SK-N-SH (cell line): Measurements from ENCODE around the gene ACVRL1. TPM values are rescaled to one million over a fixed set of nuclear protein-coding genes. Genes with fewer than 3 reads are reported as not detected.

Experiments used
- CTCF ChIA-PET: fragments of 300-600, 350-600 bp; formaldehyde crosslinking; extraction: SDS; loops from one replicate; lab custom pipeline; 2021; lab: Yijun Ruan, JAX
- POLR2A ChIA-PET: fragments of 350-600 bp; sonication (Branson Sonifier 250); formaldehyde crosslinking; extraction: SDS; loops from one replicate; lab custom pipeline; 2020; ENCODE audit warnings: antibody characterized with exemption, inconsistent platforms; lab: Yijun Ruan, JAX
- DNase-seq: peaks from one replicate; pipeline ENCODE4 v3.0.0; 2012
- H2AFZ ChIP-seq: fragments of 200-600 bp; sonication (generic); 2 replicates; pipeline ENCODE4 v1.8.1; 2016; ENCODE audit warnings: antibody characterized with exemption, mild to moderate bottlenecking, low read depth
- H3F3A ChIP-seq: fragments of 200-600 bp; sonication (generic); replicated peaks from 2 replicates; pipeline ENCODE3; 2016; ENCODE audit warnings: antibody characterized with exemption, mild to moderate bottlenecking; ENCODE audit not compliant: insufficient read depth
- H3K27ac ChIP-seq, 2 experiments: fragments of 200-500 bp in 1 of 2; fragments of 200-600 bp in 1 of 2; sonication (Bioruptor generic) in 1 of 2; sonication (generic), shearing (Covaris generic) in 1 of 2; 2 replicates each; pipeline versions ENCODE4 v1.5.1 to v1.6.1; 2014 to 2016; ENCODE audit warnings: low read depth in 2 of 2, inconsistent platforms in 1 of 2, low read length in 1 of 2, mild to moderate bottlenecking in 1 of 2, mixed read lengths in 1 of 2
- H3K27me3 ChIP-seq: fragments of 200-600 bp; sonication (generic), shearing (Covaris generic); 2 replicates; pipeline ENCODE4 v1.6.1; 2016; ENCODE audit warnings: mixed run types; ENCODE audit not compliant: insufficient read depth
- H3K36me3 ChIP-seq, 2 experiments: fragments of 200-500 bp in 1 of 2; fragments of 200-600 bp in 1 of 2; sonication (Bioruptor generic) in 1 of 2; sonication (generic) in 1 of 2; replicated peaks in 1 of 2; 2 replicates each; pipeline versions ENCODE3 to v1.5.1; 2014 to 2016; ENCODE audit warnings: low read length in 1 of 2, mild to moderate bottlenecking in 1 of 2; ENCODE audit not compliant: insufficient read depth in 2 of 2, control insufficient read depth in 1 of 2
- H3K4me1 ChIP-seq, 2 experiments: fragments of 200-500 bp in 1 of 2; fragments of 200-600 bp in 1 of 2; sonication (Bioruptor generic) in 1 of 2; sonication (generic), shearing (Covaris generic) in 1 of 2; 2 replicates each; pipeline versions ENCODE4 v1.5.1 to v1.6.1; 2014 to 2016; ENCODE audit warnings: low read depth in 1 of 2, low read length in 1 of 2, mixed run types in 1 of 2; ENCODE audit not compliant: insufficient read depth in 2 of 2, control insufficient read depth in 1 of 2
- H3K4me2 ChIP-seq: fragments of 200-600 bp; sonication (generic), shearing (Covaris generic); 2 replicates; pipeline ENCODE4 v1.6.1; 2017; ENCODE audit warnings: mixed run types
- H3K4me3 ChIP-seq, 2 experiments: fragments of 200-500 bp in 1 of 2; fragments of 200-600 bp in 1 of 2; sonication (Bioruptor generic) in 1 of 2; sonication (generic), shearing (Covaris generic) in 1 of 2; 2 replicates each; pipeline versions ENCODE4 v1.5.1 to v1.8.1; 2014 to 2016; ENCODE audit warnings: low read depth in 2 of 2, inconsistent platforms in 1 of 2, low read length in 1 of 2, mild to moderate bottlenecking in 1 of 2, mixed read lengths in 1 of 2, moderate library complexity in 1 of 2
- H3K79me2 ChIP-seq: fragments of 200-600 bp; sonication (generic); 2 replicates; pipeline ENCODE4 v1.8.1; 2017; ENCODE audit warnings: mild to moderate bottlenecking; ENCODE audit not compliant: insufficient read depth
- H3K9ac ChIP-seq: fragments of 200-600 bp; sonication (generic); 2 replicates; pipeline ENCODE4 v1.6.1; 2017; ENCODE audit warnings: mixed run types
- H3K9me2 ChIP-seq: fragments of 200-600 bp; sonication (generic); 2 replicates; pipeline ENCODE4 v1.6.1; 2017; ENCODE audit warnings: mixed run types
- H3K9me3 ChIP-seq: fragments of 200-600 bp; sonication (generic); 2 replicates; pipeline ENCODE4 v1.6.1; 2017; ENCODE audit warnings: mixed run types, mild to moderate bottlenecking, moderate library complexity
- H4K20me1 ChIP-seq: fragments of 200-600 bp; sonication (generic); 2 replicates; pipeline ENCODE4 v1.6.1; 2017; ENCODE audit warnings: mild to moderate bottlenecking, mixed run types; ENCODE audit not compliant: insufficient read depth
- CHD2 ChIP-seq: fragments of 150-350 bp; IDR thresholded peaks from 2 replicates; pipeline ENCODE4 v1.6.1; 2018; ENCODE audit warnings: low read length; ENCODE audit not compliant: partially characterized antibody
- ELF1 ChIP-seq: IDR thresholded peaks from 2 replicates; pipeline ENCODE4 v1.4.0; 2012
- EP300 ChIP-seq, 2 experiments: IDR thresholded peaks; 2 replicates each; pipeline versions ENCODE4 v1.4.0 to v1.6.1; 2012; ENCODE audit warnings: borderline replicate concordance in 1 of 2, low read depth in 1 of 2, low read length in 1 of 2
- FOSL2 ChIP-seq: IDR thresholded peaks from 2 replicates; pipeline ENCODE4 v1.4.0; 2012; ENCODE audit warnings: low read depth, mild to moderate bottlenecking, moderate library complexity, borderline replicate concordance
- FOXJ3 ChIP-seq: sonication (generic); formaldehyde crosslinking; IDR thresholded peaks from 2 replicates; pipeline ENCODE4 v1.5.1; 2020; ENCODE audit warnings: mild to moderate bottlenecking, missing genetic modification reagents
- JUND ChIP-seq: IDR thresholded peaks from 2 replicates; pipeline ENCODE4 v1.4.0; 2012
- MEF2A ChIP-seq: IDR thresholded peaks from 2 replicates; pipeline ENCODE4 v1.4.0; 2012; ENCODE audit warnings: low read depth, borderline replicate concordance
- MXI1 ChIP-seq: IDR thresholded peaks from 2 replicates; pipeline ENCODE4 v1.6.1; 2012; ENCODE audit warnings: mild to moderate bottlenecking, low read depth, low read length, improper control_type of control experiment
- POLR2AphosphoS5 ChIP-seq: IDR thresholded peaks from 2 replicates; pipeline ENCODE4 v1.6.1; 2012; ENCODE audit warnings: low read depth, low read length
- RCOR1 ChIP-seq: fragments of 150-350 bp; IDR thresholded peaks from 2 replicates; pipeline ENCODE4 v1.6.1; 2017; ENCODE audit warnings: antibody characterized with exemption, low read length
- RFX5 ChIP-seq: IDR thresholded peaks from 2 replicates; pipeline ENCODE4 v1.6.1; 2012; ENCODE audit warnings: mild to moderate bottlenecking, improper control_type of control experiment, low read length
- SIN3A ChIP-seq: IDR thresholded peaks from 2 replicates; pipeline ENCODE4 v1.6.1; 2012; ENCODE audit warnings: low read depth, mild to moderate bottlenecking, low read length, moderate library complexity, borderline replicate concordance
- SMC3 ChIP-seq: IDR thresholded peaks from 2 replicates; pipeline ENCODE4 v1.6.1; 2012; ENCODE audit warnings: low read depth, low read length, improper control_type of control experiment
- TCF12 ChIP-seq: IDR thresholded peaks from 2 replicates; pipeline ENCODE4 v1.4.0; 2012
- TEAD4 ChIP-seq: IDR thresholded peaks from 2 replicates; pipeline ENCODE4 v1.4.0; 2012; ENCODE audit warnings: mild to moderate bottlenecking, borderline replicate concordance; ENCODE audit not compliant: insufficient read depth
- YY1 ChIP-seq: IDR thresholded peaks from 2 replicates; pipeline ENCODE4 v1.4.0; 2012; ENCODE audit warnings: low read depth, mild to moderate bottlenecking
- WGBS: methylation state at CpG from one replicate; pipeline ENCODE4 v1.1.6; 2017; ENCODE audit warnings: low lambda C conversion rate; 5-methylcytosine and 5-hydroxymethylcytosine counted together
- polyA plus RNA-seq, 3 experiments: library from polyadenylated mRNA; depleted of rRNA; stranded (reverse); fragments of >200 nt; gene quantifications; 2 replicates each; pipeline ENCODE4 v1.2.3, GENCODE V29; 2012
- TF ChIP-seq, protein P1 (sequence below): fragments of 150-350 bp; IDR thresholded peaks from 2 replicates; pipeline ENCODE4 v1.6.1; 2017; ENCODE audit warnings: antibody characterized with exemption, low read length, low read depth, borderline replicate concordance
- TF ChIP-seq, protein P2 (sequence below): fragments of 150-350 bp; IDR thresholded peaks from 2 replicates; pipeline ENCODE4 v1.6.1; 2016; ENCODE audit warnings: mild to moderate bottlenecking, low read depth, low read length

ACVRL1 gene
- polyA plus RNA-seq, 1 of the 3 experiments (the other 2 are of a cell fraction) = 0.07 TPM

DNA sequence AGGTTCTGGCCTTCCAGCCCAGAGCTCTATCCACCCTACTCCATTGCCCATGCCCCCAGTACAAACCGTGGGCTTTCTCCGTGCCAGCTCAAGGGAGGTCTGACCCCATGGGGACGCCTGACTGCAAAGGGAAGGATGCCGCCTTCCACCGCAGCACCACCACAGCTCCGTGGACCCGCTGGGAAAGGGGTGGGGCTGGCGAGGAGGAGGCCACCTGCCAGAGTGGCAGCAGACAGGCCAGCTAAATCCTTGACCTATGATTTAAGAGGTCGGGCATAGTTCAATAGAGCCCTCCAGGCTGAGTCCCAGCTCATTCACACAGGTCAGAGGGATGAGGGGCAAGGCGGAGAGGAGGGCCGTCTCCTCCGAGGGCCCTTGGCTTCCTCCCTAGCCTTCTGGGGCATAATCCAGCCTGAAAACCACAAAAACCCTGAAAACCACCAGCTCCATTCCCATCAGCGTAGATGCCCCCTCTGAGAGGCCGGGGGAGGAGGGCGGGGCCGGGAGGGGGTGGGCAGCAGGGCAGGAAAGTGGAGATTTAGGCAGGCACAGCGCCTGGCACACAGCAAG lies 43.9 kb upstream of the ACVRL1 start:
- no peaks in the 10 kb centered on the region for H3K27me3 ChIP-seq
- H3K9me3 ChIP-seq = no peaks in the 10 kb centered on the region
- H3K79me2 ChIP-seq = no peaks in the 10 kb centered on the region
- no peak overlapping the region for H3K4me3 ChIP-seq
- H3K4me2 ChIP-seq = no peak overlapping the region
- H3K36me3 ChIP-seq = no peaks in the 10 kb centered on the region
- TF ChIP-seq SIN3A = no peak
- no peak for TF ChIP-seq POLR2AphosphoS5
- no peak for TF ChIP-seq CHD2
- no peak overlapping the region for H2AFZ ChIP-seq
- DNase-seq = no peak
- no peaks in the 10 kb centered on the region for H3K9me2 ChIP-seq
- no peak overlapping the region for H3K27ac ChIP-seq
- ChIA-PET POLR2A (no interaction called here), CTCF (interaction anchor here (0.7 to 18.2 kb wide), 8 partner anchors 9 to 442 kb away, joined by 3 to 194 read pairs (median 4); a partner anchor contains a TSS)
- no peaks in the 10 kb centered on the region for H3F3A ChIP-seq
- H4K20me1 ChIP-seq = no peaks in the 10 kb centered on the region
- WGBS = 86% methylated on average over 9 of the region's 17 CpGs
- no peak overlapping the region for H3K9ac ChIP-seq
- peaks cover 0 to 29% of the 10 kb centered on the region in 2 experiments; a peak in 1 of 4 replicates for H3K4me1 ChIP-seq

DNA sequence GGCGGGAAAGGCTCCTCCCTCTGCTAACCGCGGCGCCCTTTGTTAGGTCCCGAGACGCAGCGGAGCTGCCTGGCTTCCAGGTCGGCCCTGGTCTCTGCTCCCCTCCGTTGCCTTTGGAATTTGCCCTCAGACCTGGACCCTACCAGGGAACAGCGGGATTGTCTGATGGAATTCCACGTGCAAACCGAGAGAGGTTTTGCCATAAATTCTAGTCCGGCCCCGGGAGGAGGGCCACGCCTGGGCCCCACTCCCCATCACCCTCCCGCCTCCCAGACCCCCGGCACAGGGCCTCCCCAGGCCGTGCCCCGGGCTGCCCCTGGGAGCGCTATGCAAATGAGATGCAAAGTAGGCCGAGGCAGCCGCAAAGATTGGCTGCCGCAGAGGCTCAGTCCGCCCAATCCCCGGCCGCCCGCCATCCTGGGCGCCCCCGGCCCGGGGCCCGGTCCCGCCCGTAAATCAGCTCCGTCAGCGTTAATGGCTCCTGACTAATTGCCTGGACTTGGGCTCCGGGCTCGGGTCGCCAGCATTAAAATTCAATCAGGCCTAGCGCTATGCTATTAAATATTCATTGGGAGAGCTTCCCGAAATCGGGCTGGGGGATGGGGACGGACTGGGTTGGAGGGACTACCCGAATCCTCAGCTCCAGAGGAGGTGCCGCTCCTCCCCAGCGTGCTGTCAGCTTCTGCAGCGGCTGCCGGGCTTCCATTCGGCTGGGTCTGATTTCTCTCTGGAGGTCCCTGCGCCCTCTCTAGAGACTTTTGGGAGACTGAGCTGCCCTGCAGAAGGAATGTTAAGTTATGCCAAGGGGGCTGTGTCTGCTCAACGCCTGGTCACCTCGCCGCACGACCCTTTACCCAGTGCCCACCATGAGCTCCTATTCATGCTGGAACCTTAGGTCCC lies 43.1 kb upstream of the ACVRL1 start:
- 69% methylated on average over 21 of the region's 53 CpGs for WGBS
- Histone ChIP-seq H3K79me2 (no peaks in the 10 kb centered on the region), H3K27me3 (no peaks in the 10 kb centered on the region; the same call in 1 of the 2 replicates), H3K36me3 (no peaks in the 10 kb centered on the region), H3K4me1 (peaks cover 0 to 37% of the 10 kb centered on the region in 2 experiments; a peak in 1 of 4 replicates), H3K4me3 (no peak overlapping the region), H3F3A (no peaks in the 10 kb centered on the region), H3K9me2 (no peaks in the 10 kb centered on the region), H3K4me2 (no peak overlapping the region), H3K27ac (no peak overlapping the region), H2AFZ (no peak overlapping the region), H3K9ac (no peak overlapping the region), H4K20me1 (no peaks in the 10 kb centered on the region), H3K9me3 (no peaks in the 10 kb centered on the region)
- TF ChIP-seq RFX5 = no peak
- TF ChIP-seq EP300 (IDR thresholded peaks at IDR 0.05; ENCODE audit: borderline replicate concordance in 1 of 2, low read depth in 1 of 2, low read length in 1 of 2) = no peak
- TF ChIP-seq, protein P1, sequence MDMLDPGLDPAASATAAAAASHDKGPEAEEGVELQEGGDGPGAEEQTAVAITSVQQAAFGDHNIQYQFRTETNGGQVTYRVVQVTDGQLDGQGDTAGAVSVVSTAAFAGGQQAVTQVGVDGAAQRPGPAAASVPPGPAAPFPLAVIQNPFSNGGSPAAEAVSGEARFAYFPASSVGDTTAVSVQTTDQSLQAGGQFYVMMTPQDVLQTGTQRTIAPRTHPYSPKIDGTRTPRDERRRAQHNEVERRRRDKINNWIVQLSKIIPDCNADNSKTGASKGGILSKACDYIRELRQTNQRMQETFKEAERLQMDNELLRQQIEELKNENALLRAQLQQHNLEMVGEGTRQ = no peak
- no peak for TF ChIP-seq JUND
- TF ChIP-seq TCF12 = no peak
- no peak for TF ChIP-seq MEF2A
- TF ChIP-seq FOSL2 = no peak
- TF ChIP-seq YY1 = no peak
- TF ChIP-seq, protein P2, sequence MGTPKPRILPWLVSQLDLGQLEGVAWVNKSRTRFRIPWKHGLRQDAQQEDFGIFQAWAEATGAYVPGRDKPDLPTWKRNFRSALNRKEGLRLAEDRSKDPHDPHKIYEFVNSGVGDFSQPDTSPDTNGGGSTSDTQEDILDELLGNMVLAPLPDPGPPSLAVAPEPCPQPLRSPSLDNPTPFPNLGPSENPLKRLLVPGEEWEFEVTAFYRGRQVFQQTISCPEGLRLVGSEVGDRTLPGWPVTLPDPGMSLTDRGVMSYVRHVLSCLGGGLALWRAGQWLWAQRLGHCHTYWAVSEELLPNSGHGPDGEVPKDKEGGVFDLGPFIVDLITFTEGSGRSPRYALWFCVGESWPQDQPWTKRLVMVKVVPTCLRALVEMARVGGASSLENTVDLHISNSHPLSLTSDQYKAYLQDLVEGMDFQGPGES = no peak
- TF ChIP-seq TEAD4 = no peak
- no peak for TF ChIP-seq SMC3
- TF ChIP-seq ELF1 = no peak
- TF ChIP-seq MXI1 = no peak
- TF ChIP-seq FOXJ3 (CRISPR knock-in tag) = no peak
- TF ChIP-seq RCOR1 = no peak
- ChIA-PET CTCF (interaction anchor here (0.8 to 18.2 kb wide), 10 partner anchors 10 to 443 kb away, joined by 3 to 194 read pairs (median 3); a partner anchor contains a TSS), POLR2A (interaction anchor here (1.0 kb wide), 1 partner anchor 19 kb away, joined by 3 read pairs; no protein-coding TSS in a partner anchor)
- peak; percentile 77 for DNase-seq
